ENCODE measurements around the gene RPRM. TPM values are rescaled to one million over a fixed set of nuclear protein-coding genes. Genes with fewer than 3 reads are reported as not detected.

Gene RPRM
- total RNA-seq (2014; rRNA removed; shearing (Covaris generic)), result 7.2 and 7.5 TPM in 2 replicates
- polyA plus RNA-seq (2016; fragmentation: Nextera tagmentation; extraction: Ambion mirVana), result 5.9 and 7.4 TPM in 2 replicates
- long read RNA-seq, result 0 reads

DNA sequence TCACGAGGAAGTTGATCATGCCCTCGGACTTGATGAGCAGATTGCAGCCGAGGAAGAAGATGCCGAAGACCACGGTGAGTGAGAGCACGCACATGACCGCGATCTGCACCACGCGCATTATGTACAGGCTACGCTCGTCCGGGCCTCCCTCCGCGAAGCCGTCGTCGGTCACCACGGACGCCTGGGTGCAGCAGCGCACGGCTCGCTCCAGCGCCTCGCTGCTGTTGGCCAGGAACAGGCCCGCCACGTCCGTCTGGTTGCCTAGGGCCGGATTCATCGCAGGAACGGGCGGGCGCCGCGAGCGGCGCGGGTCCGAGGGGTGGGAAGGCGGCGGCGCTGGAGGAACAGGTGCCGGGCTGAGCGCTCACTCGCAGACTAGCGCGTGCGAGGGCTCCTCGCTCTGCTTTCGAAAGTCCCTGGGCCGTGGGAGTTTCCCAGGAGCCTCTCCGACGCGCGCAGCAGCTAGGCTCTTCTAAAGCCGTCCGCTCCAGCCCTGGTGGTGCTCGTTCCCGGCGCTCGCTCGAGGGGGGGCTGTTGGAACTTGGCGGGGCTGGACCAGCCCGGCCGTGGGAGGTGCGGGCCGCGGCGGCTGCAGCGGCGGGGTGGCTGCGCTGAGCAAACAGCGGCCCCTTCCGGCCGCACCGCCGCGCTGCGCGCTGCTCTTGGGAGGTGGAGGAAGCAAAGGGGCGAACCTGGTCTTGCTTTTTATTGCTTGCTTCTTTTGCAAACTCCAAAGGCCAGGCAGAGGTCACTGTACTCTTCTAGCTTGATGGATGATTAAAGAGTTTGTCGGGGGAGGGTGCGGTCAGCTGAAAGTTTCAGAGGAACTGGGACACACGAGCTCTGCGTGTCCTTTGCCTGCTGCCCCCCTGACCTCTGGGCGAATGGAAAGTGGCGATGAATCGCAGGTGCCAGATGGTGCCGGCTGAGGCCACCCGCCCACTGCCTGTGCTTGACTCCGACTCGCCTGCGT is at the start of gene RPRM:
RPRM (minus strand) TSS at position 474 of the 973 bp plus-strand sequence; CDS start at position 277, 197 bp downstream.
- Histone ChIP-seq H3K79me2 (replicated peaks; ENCODE audit: insufficient read depth) (no peaks in the 10 kb centered on the region), H3K4me1 (ENCODE audit: insufficient read depth) (peaks cover 39% of the 10 kb centered on the region), H3K9me2 (ENCODE audit: insufficient read depth) (no peaks in the 10 kb centered on the region), H3K4me2 (peak within 1 kb of the TSS; percentile 82), H3K27me3 (ENCODE audit: insufficient read depth) (peaks cover 15% of the 10 kb centered on the region; the same call in 1 of the 2 replicates), H3K4me3 (peak within 1 kb of the TSS; percentile 71), H4K20me1 (replicated peaks; ENCODE audit: insufficient read depth) (no peaks in the 10 kb centered on the region), H2AFZ (peak within 1 kb of the TSS; percentile 86), H3F3A (replicated peaks; ENCODE audit: low read depth) (no peaks in the 10 kb centered on the region), H3K36me3 (ENCODE audit: insufficient read depth) (no peaks in the 10 kb centered on the region), H3K27ac (ENCODE audit: low read depth) (no peak within 1 kb of the TSS)
- Mint-ChIP-seq H3K27ac (peak within 1 kb of the TSS; percentile 30; the same call in 1 of the 2 replicates), H3K4me1 (peaks cover 52% of the 10 kb centered on the region), H3K9me3 (no peaks in the 10 kb centered on the region), H3K36me3 (ENCODE audit: low read depth) (no peaks in the 10 kb centered on the region), H3K27me3 (ENCODE audit: insufficient read depth, low read depth, poor library complexity) (peaks cover 21% of the 10 kb centered on the region), H3K4me3 (peak within 1 kb of the TSS; percentile 73)
- ATAC-seq, result peak; percentile 73
- no peak for TF ChIP-seq EZH2phosphoT487 (IDR thresholded peaks at IDR 0.05; ENCODE audit: unreplicated experiment)
- TF ChIP-seq, protein P1, sequence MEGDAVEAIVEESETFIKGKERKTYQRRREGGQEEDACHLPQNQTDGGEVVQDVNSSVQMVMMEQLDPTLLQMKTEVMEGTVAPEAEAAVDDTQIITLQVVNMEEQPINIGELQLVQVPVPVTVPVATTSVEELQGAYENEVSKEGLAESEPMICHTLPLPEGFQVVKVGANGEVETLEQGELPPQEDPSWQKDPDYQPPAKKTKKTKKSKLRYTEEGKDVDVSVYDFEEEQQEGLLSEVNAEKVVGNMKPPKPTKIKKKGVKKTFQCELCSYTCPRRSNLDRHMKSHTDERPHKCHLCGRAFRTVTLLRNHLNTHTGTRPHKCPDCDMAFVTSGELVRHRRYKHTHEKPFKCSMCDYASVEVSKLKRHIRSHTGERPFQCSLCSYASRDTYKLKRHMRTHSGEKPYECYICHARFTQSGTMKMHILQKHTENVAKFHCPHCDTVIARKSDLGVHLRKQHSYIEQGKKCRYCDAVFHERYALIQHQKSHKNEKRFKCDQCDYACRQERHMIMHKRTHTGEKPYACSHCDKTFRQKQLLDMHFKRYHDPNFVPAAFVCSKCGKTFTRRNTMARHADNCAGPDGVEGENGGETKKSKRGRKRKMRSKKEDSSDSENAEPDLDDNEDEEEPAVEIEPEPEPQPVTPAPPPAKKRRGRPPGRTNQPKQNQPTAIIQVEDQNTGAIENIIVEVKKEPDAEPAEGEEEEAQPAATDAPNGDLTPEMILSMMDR (conservative IDR thresholded peaks at IDR 0.05; ENCODE audit: low read depth in 2 of 2), result peak; percentile 62 to 70
- DNase-seq (ENCODE audit: low spot score), result peak; percentile 67

DNA sequence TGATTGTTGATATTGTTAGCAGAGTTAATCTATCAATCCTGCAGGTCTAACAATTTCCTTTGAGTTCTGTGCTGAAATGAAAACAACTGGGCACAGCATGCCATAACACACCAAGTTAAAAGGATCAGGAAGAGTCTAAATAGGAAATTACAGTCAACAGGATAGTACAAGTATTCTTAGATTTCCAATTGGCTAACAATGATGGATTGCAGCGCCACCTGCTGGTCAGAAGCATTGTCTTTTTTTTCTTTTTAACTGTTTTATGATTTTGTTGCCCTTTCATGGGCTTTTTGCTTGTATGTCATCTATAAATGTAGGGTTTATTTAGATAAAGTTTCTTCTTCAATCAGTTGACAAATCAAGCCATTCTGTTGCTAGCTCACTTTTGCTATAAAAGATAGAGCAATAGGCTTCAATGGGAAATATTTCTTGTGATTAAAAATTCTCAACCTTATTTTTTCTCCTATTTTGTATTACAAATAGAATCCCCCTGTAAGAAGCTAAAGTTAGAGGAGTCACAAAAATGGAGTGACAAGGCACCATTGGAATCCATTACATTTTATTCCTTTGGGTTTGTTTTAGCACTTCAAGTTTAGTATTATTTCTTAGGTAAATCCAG is 40.8 kb upstream of the RPRM start:
- Mint-ChIP-seq H3K4me1 (no peaks in the 10 kb centered on the region), H3K27me3 (ENCODE audit: insufficient read depth, low read depth, poor library complexity) (no peaks in the 10 kb centered on the region), H3K36me3 (ENCODE audit: low read depth) (peaks cover 8% of the 10 kb centered on the region; the same call in 1 of the 3 replicates), H3K27ac (no peak overlapping the region), H3K9me3 (peaks cover 8% of the 10 kb centered on the region; the same call in 2 of the 3 replicates), H3K4me3 (no peak overlapping the region)
- TF ChIP-seq JUNB (IDR thresholded peaks at IDR 0.05; ENCODE audit: unreplicated experiment) (no peak), ZNF331 (CRISPR knock-in tag; IDR thresholded peaks at IDR 0.05; ENCODE audit: low read depth) (no peak)
- TF ChIP-seq, protein P2, sequence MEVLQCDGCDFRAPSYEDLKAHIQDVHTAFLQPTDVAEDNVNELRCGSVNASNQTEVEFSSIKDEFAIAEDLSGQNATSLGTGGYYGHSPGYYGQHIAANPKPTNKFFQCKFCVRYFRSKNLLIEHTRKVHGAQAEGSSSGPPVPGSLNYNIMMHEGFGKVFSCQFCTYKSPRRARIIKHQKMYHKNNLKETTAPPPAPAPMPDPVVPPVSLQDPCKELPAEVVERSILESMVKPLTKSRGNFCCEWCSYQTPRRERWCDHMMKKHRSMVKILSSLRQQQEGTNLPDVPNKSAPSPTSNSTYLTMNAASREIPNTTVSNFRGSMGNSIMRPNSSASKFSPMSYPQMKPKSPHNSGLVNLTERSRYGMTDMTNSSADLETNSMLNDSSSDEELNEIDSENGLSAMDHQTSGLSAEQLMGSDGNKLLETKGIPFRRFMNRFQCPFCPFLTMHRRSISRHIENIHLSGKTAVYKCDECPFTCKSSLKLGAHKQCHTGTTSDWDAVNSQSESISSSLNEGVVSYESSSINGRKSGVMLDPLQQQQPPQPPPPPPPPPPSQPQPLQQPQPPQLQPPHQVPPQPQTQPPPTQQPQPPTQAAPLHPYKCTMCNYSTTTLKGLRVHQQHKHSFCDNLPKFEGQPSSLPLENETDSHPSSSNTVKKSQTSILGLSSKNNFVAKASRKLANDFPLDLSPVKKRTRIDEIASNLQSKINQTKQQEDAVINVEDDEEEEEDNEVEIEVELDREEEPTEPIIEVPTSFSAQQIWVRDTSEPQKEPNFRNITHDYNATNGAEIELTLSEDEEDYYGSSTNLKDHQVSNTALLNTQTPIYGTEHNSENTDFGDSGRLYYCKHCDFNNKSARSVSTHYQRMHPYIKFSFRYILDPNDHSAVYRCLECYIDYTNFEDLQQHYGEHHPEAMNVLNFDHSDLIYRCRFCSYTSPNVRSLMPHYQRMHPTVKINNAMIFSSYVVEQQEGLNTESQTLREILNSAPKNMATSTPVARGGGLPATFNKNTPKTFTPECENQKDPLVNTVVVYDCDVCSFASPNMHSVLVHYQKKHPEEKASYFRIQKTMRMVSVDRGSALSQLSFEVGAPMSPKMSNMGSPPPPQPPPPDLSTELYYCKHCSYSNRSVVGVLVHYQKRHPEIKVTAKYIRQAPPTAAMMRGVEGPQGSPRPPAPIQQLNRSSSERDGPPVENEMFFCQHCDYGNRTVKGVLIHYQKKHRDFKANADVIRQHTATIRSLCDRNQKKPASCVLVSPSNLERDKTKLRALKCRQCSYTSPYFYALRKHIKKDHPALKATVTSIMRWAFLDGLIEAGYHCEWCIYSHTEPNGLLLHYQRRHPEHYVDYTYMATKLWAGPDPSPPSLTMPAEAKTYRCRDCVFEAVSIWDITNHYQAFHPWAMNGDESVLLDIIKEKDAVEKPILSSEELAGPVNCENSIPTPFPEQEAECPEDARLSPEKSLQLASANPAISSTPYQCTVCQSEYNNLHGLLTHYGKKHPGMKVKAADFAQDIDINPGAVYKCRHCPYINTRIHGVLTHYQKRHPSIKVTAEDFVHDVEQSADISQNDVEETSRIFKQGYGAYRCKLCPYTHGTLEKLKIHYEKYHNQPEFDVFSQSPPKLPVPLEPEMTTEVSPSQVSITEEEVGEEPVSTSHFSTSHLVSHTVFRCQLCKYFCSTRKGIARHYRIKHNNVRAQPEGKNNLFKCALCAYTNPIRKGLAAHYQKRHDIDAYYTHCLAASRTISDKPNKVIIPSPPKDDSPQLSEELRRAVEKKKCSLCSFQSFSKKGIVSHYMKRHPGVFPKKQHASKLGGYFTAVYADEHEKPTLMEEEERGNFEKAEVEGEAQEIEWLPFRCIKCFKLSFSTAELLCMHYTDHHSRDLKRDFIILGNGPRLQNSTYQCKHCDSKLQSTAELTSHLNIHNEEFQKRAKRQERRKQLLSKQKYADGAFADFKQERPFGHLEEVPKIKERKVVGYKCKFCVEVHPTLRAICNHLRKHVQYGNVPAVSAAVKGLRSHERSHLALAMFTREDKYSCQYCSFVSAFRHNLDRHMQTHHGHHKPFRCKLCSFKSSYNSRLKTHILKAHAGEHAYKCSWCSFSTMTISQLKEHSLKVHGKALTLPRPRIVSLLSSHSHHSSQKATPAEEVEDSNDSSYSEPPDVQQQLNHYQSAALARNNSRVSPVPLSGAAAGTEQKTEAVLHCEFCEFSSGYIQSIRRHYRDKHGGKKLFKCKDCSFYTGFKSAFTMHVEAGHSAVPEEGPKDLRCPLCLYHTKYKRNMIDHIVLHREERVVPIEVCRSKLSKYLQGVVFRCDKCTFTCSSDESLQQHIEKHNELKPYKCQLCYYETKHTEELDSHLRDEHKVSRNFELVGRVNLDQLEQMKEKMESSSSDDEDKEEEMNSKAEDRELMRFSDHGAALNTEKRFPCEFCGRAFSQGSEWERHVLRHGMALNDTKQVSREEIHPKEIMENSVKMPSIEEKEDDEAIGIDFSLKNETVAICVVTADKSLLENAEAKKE (CRISPR knock-in tag; IDR thresholded peaks at IDR 0.05), result no peak
- TF ChIP-seq, protein P1 (conservative IDR thresholded peaks at IDR 0.05; ENCODE audit: low read depth in 2 of 2), result peak; percentile 62 to 67
- Histone ChIP-seq H3K27me3 (ENCODE audit: insufficient read depth) (no peaks in the 10 kb centered on the region), H3K4me3 (no peak overlapping the region), H3K36me3 (ENCODE audit: insufficient read depth) (no peaks in the 10 kb centered on the region), H3K79me2 (replicated peaks; ENCODE audit: insufficient read depth) (no peaks in the 10 kb centered on the region), H3K9me2 (ENCODE audit: insufficient read depth) (no peaks in the 10 kb centered on the region), H3K27ac (ENCODE audit: low read depth) (no peak overlapping the region), H3F3A (replicated peaks; ENCODE audit: low read depth) (no peaks in the 10 kb centered on the region), H3K4me1 (ENCODE audit: insufficient read depth) (no peaks in the 10 kb centered on the region), H4K20me1 (replicated peaks; ENCODE audit: insufficient read depth) (no peaks in the 10 kb centered on the region), H2AFZ (no peak overlapping the region), H3K4me2 (no peak overlapping the region)
- DNase-seq (ENCODE audit: low spot score) (peak; percentile 64), ATAC-seq (no peak)
